Testis (tissue), 3 donors: ENCODE data around the gene CDC25C. TPM values are rescaled to one million over a fixed set of nuclear protein-coding genes. Genes with fewer than 3 reads are reported as not detected.

Experiments used
- DNase-seq: peaks from one replicate; pipeline ENCODE4 v3.0.0-alpha.2; 2019
- H3K27ac ChIP-seq, 2 donors: fragments of 200-600 bp; sonication (generic); one replicate each; pipeline ENCODE4 v1.5.1; 2019
- H3K27me3 ChIP-seq: fragments of 200-600 bp; sonication (generic); one replicate; pipeline ENCODE4 v1.5.1; 2019
- H3K36me3 ChIP-seq: fragments of 200-600 bp; sonication (generic); one replicate; pipeline ENCODE4 v1.5.1; 2017; ENCODE audit warnings: low read depth; ENCODE audit errors: missing control alignments
- H3K4me1 ChIP-seq: fragments of 200-600 bp; sonication (generic); one replicate; pipeline ENCODE4 v1.5.1; 2019
- H3K4me3 ChIP-seq, 2 donors: fragments of 200-600 bp; sonication (generic); one replicate each; pipeline ENCODE4 v1.5.1; 2017 to 2019
- H3K9me3 ChIP-seq: fragments of 200-600 bp; sonication (generic); one replicate; pipeline ENCODE4 v1.5.1; 2017
- CTCF ChIP-seq, 3 experiments: fragments of 450-650 bp in 2 of 3; fragments of 200-600 bp in 1 of 3; sonication (generic) in 1 of 3; IDR thresholded peaks; one replicate each; pipeline ENCODE4 v1.5.1; 2016 to 2019; ENCODE audit warnings: antibody characterized with exemption in 3 of 3, mild to moderate bottlenecking in 2 of 3, moderate library complexity in 1 of 3
- POLR2A ChIP-seq: fragments of 450-650 bp; IDR thresholded peaks from one replicate; pipeline ENCODE4 v1.6.1; 2017; ENCODE audit warnings: antibody characterized with exemption, mild to moderate bottlenecking, moderate library complexity
- WGBS, 2 donors: methylation state at CpG; one replicate each; pipeline ENCODE4 v1.1.5; 2018; 5-methylcytosine and 5-hydroxymethylcytosine counted together
- intact Hi-C: fragments of 100-400 bp; cut with DNase I; formaldehyde crosslinking; loops from one replicate; pipeline ENCODE4 v1.15.1; 2023; ENCODE audit warnings: low total_unique reads
- polyA plus RNA-seq: library from polyadenylated mRNA; stranded (reverse); fragments of 350-450 nt; fragmentation: Illumina TruSeq; extraction: RNeasy Lipid Tissue Mini Kit (QIAGEN cat#74804); gene quantifications from one replicate; pipeline ENCODE4 v1.2.3, GENCODE V29; 2014; ENCODE audit warnings: low read depth, low replicate concordance; ENCODE audit not compliant: insufficient read depth
- total RNA-seq, 2 donors: library from RNA; depleted of rRNA; stranded (reverse); fragments of >200 nt; gene quantifications; one replicate each; pipeline ENCODE4 v1.2.3, GENCODE V29; 2016

The CDC25C gene
- total and polyA plus RNA-seq, 3 donors from 2014 or later, result 11.8 to 39.9 (median 23.7) TPM

- no peak overlapping the region for H3K4me3 ChIP-seq
- no peaks in the 10 kb centered on the region for H3K27me3 ChIP-seq
- H3K36me3 ChIP-seq, result no peaks in the 10 kb centered on the region
- WGBS, 2 donors, result 24 to 44% methylated on average over 1 of the region's 1 CpG
- no peak for TF ChIP-seq POLR2A
- TF ChIP-seq CTCF (IDR thresholded peaks at IDR 0.05), result no peak
- peaks cover 7% of the 10 kb centered on the region for H3K4me1 ChIP-seq
- intact Hi-C loops, result no loop called here
- H3K27ac ChIP-seq, result no peak overlapping the region
- DNase-seq, result no peak
- no peaks in the 10 kb centered on the region for H3K9me3 ChIP-seq
Observed at GRCh38 chr5:138275895-138276294, 55.7 kb downstream of the CDC25C start.

GRCh38 chr5:138275379-138275782 lies 56.2 kb downstream of the CDC25C start:
- 43 to 60% methylated on average over 3 of the region's 3 CpGs for whole genome bisulfite sequencing, 2 donors
- DNase-seq, result no peak
- TF ChIP-seq POLR2A (no peak), CTCF (IDR thresholded peaks at IDR 0.05) (no peak)
- no peak overlapping the region for H3K27ac ChIP-seq
- H3K36me3 ChIP-seq, result no peaks in the 10 kb centered on the region
- no peaks in the 10 kb centered on the region for H3K27me3 ChIP-seq
- H3K4me1 ChIP-seq, result peaks cover 7% of the 10 kb centered on the region
- H3K9me3 ChIP-seq, result no peaks in the 10 kb centered on the region
- no peak overlapping the region for H3K4me3 ChIP-seq
- intact Hi-C loops, result no loop called here

- H3K4me1 ChIP-seq, result peaks cover 7% of the 10 kb centered on the region
- 3 to 4% methylated on average over 6 to 37 of the region's 62 CpGs for WGBS, 2 donors
- no peak for DNase-seq
Observed at GRCh38 chr5:138274189-138274853, 57.3 kb downstream of the CDC25C start, which contains the start of gene GFRA3. Gene GFRA3 (minus strand): TSS chr5:138274621. CDS start chr5:138274424, 197 bp downstream.

GRCh38 chr5:138273834-138274188 lies 57.8 kb downstream of the CDC25C start:
- TF ChIP-seq POLR2A (no peak), CTCF (IDR thresholded peaks at IDR 0.05) (no peak)
- intact Hi-C loops, result no loop called here
- WGBS, 2 donors, result 40 to 53% methylated on average over 5 to 6 of the region's 6 CpGs

More at GRCh38 chr5:138274189-138274853, 57.3 kb downstream of the CDC25C start, which contains the start of gene GFRA3:
- Histone ChIP-seq H3K27ac (no peak within 1 kb of the TSS), H3K4me3 (peak within 1 kb of the TSS; percentile 29 to 56), H3K36me3 (no peaks in the 10 kb centered on the region), H3K27me3 (no peaks in the 10 kb centered on the region), H3K9me3 (no peaks in the 10 kb centered on the region)
- TF ChIP-seq POLR2A (no peak), CTCF (IDR thresholded peaks at IDR 0.05) (no peak)
- intact Hi-C loops, result no loop called here

GRCh38 chr5:138272681-138273080 lies 58.9 kb downstream of the CDC25C start:
- no peak overlapping the region for H3K27ac ChIP-seq
- intact Hi-C loops, result no loop called here
- H3K27me3 ChIP-seq, result no peaks in the 10 kb centered on the region
- peaks cover 7% of the 10 kb centered on the region for H3K4me1 ChIP-seq
- no peak for TF ChIP-seq CTCF (IDR thresholded peaks at IDR 0.05)
- no peak for TF ChIP-seq POLR2A
- DNase-seq, result no peak
- 76 to 89% methylated on average over 4 of the region's 4 CpGs for WGBS, 2 donors
- no peaks in the 10 kb centered on the region for H3K36me3 ChIP-seq
- H3K4me3 ChIP-seq, result no peak overlapping the region
- no peaks in the 10 kb centered on the region for H3K9me3 ChIP-seq

More at GRCh38 chr5:138273834-138274188, 57.8 kb downstream of the CDC25C start:
- no peaks in the 10 kb centered on the region for H3K27me3 ChIP-seq
- H3K9me3 ChIP-seq, result no peaks in the 10 kb centered on the region
- no peaks in the 10 kb centered on the region for H3K36me3 ChIP-seq
- peak overlapping the region; percentile 29 to 56 for H3K4me3 ChIP-seq
- H3K4me1 ChIP-seq, result peaks cover 7% of the 10 kb centered on the region
- H3K27ac ChIP-seq, result no peak overlapping the region
- DNase-seq, result no peak
